ENCODE measurements around the gene C1orf159. TPM values are rescaled to one million over a fixed set of nuclear protein-coding genes. Genes with fewer than 3 reads are reported as not detected.
"Not testable (repeated sequence)": the region's sequence is repeated elsewhere in the genome, so short reads cannot be mapped to it uniquely, and the experiment has no call there.

The C1orf159 gene
- total RNA-seq, 1 experiment from 2014 or later: 19.8 TPM

DNA sequence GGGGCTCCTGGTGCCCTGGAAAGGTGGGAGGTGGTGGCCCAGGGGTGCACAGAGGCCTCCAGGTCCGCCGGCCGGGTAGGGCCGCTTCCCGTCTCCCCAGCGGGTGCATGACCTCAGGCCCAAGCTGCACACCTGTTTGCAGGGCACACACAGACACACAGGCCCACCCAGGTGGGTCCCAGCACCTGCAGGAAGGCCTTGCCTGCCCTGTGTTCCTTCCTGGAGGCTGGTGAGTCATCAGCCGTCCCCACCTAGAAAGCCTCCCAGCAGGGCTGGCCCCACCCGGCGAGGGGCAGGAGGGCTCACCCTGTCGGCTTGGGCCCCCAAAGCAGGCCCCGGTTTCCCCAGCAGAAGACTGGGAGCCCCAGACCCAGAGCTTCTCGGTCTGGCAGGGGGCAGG is 34.2 kb upstream of the C1orf159 start:
- no peak for DNase-seq (ENCODE audit: low read depth)

DNA sequence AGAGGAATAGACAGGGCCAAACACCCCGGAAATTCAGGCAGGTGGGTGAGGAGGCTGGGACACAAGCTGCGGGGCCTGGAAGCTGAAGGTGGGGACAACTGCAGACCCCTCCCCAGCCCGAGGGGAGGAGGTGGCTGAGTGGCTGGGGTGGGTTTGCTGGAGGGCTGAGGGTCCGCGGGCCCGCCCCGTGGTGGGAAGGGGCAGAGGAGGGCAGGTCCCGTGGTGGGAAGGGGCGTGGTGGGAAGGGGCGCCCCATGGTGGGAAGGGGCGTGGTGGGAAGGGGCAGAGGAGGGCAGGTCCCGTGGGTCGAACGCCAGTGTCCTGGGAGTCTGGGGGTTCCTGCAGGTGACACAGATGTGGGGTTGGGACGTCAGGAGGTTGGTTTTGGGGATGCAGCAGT is 33.5 kb upstream of the C1orf159 start:
- DNase-seq (ENCODE audit: low read depth): no peak

DNA sequence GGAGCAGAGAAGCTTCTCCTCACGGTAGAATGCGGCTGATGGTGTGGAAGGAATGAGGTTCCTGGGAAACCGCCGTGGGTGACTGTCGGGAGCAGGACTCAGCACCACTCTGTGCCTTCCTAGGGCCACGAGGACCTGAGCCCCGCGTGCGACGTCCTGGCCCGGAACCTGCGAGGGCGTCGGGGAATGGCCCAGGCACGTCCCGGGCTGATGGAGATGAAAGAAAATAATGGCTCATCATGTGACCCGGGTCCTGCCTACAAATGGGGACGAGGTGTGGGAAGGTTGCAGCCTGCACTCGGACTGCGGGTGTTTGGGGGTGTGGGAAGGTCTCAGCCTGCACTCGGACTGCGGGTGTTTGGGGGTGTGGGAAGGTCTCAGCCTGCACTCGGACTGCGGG is 32.7 kb upstream of the C1orf159 start:
- DNase-seq (ENCODE audit: low read depth): no peak

DNA sequence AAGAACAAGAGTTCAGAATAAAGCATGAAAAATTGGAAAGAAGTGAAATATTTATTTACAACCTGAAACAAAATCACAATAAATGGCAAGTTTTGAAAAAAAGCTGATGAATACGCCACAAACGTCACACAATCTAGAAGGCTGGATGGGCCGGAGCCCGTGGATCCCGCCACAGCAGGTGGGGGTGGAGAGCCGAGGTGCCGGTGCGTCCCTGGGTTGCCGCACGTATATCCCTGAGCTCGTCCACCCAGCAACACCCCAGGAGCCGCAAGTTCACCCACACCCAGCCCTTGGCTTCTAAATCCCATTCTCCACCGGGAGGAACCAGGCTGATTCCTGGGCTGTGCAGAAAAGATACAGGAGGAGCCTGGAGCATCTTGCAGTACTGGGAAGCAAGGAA is 32.2 kb upstream of the C1orf159 start:
- no peak for DNase-seq (ENCODE audit: low read depth)

DNA sequence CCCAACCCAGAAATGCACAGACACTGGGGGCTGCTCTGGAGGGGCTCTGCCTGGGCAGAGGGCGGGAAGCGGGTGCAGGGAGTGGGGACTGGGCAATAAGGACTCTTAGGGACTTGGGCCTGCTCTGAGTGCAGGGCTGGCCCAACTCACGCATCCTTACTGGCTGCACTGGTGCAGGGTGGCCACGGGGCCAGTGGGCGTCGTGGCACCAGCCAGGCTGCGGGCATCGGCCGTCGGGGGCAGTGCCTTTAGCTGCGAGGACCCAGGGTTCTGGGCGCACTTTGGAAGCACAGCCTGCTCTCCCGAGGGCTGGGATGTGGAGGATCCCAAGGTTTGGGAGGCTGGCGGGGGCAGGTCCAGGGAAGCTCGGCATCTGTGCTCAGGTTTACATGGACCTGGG is 30.7 kb upstream of the C1orf159 start:
- no peak for DNase-seq (ENCODE audit: low read depth)

DNA sequence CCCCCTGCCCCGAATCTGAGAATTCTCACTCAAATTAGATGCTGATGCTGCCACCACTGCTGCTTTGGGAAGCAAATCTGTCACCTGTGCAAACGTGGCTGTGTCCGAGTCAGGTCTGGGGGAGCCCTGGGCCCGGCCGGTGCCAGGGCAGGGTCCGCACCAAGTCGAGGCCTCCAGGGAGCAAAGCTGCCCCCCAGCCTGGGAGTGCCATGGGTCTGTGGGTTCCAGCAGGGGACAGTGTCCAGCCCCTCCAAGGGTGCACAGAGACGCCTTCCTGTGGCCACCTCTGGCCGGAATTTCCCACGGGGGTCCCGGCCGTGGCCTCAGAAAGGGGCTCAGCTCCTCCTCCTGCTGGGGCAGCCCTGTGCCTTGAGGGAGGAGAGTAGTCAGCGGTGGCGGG is 30.1 kb upstream of the C1orf159 start:
- no peak for DNase-seq (ENCODE audit: low read depth)

DNA sequence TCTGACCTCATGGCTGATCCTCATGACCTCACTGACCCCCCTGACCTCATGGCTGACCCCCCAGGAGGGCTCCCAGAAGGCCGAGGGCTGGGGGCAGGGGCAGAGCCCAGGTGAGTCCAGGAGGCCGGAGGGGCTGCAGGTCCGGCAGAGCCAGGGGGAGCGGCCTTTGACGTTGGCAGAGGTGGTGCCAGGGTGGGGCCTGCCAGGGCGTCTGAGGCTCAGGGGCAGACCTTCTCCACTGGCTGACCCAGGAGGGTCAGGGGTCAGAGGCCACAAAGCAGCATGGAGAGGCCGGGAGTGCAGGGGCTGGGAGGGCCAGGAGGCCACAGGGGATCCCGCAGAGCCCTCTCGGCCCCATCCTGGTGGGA is 29.6 kb upstream of the C1orf159 start:
- DNase-seq (ENCODE audit: low read depth): no peak

DNA sequence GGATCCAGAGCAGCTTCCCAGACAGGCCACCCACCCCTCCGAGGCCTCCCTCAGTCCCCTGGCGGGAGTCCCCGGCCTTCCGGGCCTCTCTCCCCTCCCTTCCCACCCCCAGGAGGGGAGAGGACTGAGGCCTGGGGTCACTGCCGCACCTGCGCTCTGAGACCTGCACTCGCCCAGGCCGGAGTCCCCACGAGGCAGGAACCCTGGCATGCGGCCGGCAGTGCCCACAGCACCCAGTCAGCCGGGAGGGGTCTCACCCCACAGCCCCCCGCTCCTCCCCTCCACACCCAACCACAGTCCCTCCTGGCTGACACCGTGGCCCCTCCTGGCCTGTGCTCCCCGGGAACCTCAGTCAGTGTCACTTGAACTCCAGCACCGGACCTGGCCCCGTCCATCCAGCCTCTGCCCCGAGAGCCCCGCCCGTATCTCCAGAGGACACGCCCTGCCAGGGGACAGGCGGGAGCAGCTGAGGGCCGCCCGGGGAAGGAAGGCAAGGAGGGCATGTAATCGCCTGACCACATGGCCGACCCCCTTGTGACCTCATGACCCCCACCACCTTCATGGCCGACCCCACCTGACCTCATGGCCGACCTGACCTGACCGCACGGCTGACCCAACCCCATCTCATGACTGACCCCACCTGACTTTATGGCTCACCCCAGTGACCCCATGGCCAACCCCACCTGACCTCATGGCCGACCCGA is 29.1 kb upstream of the C1orf159 start:
- DNase-seq (ENCODE audit: low read depth): no peak

DNA sequence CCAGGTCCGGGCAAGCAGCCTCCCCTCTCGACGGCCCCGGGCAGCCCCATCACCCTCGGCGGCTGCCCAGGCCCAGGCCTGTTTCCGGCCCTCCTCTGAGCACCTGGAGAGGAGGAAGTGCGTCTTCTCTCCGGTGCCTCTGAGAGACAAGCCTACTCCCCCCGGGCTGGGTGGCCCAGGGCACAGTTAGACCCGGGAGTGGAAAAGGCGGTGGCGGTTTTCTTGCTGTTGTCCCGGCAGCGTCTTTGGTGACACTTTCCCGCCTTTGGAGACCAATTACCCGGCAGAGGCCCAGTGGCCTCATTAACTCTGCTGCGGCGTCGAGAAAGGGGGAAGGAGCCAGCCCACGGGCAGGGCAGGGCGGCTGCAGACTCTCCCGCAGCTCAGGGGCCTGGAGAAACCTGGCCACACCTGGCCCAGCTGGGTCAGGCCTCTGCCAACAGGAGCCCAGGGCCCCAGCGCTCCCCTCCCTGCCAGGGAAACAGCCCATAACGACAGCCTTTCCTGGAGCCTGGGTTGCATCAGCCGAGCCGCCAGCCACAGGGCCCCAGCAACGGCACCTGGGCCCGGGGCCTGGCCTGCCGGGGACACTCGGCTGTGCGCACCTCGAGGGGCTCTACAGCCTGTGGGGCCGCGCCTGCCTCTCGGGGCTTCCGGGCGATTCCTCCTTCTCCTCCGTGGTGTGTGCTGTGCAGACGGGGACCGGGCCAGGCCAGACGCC is 28.4 kb upstream of the C1orf159 start:
- no peak for DNase-seq (ENCODE audit: low read depth)

DNA sequence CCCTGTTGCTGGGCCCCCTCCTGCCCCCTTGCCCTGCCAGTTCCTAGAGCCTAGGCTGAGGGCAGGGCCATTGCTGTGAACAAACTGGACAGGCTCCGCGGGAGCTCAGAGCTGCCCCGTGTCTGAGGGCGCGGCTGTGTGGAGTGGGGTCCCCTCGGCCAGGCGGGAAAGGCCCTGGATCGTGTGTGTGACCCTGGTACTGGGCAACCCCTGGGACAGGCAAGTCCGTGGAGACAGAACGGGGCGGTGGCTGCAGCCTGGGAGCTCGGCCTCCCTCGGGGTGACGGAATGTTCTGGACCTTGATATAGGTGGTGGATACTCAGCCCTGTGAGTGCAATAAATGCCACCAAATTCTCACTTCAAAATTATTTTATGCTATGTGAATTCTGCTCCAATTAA is 27.7 kb upstream of the C1orf159 start:
- no peak for DNase-seq (ENCODE audit: low read depth)

DNA sequence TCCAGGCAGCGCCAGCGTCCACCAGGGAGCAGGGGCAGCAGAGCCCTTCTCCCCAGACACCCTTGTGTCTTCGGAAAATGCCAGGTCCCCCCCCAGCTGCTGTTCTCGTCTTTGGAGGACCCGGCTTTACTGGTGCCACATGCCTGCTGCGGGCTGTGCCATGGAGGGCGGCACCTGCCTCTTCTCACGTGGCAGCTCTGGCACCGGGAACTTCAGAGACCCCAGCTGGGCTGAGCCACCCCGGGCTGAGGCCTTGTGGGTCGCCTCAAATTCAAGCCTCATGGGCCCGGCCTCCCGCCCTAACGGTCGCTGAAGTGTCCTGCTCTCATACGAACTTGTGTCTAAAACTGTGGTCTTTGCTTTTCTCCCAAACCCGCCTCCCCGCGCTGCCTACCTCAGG is 27.0 kb upstream of the C1orf159 start:
- DNase-seq (ENCODE audit: low read depth): no peak

DNA sequence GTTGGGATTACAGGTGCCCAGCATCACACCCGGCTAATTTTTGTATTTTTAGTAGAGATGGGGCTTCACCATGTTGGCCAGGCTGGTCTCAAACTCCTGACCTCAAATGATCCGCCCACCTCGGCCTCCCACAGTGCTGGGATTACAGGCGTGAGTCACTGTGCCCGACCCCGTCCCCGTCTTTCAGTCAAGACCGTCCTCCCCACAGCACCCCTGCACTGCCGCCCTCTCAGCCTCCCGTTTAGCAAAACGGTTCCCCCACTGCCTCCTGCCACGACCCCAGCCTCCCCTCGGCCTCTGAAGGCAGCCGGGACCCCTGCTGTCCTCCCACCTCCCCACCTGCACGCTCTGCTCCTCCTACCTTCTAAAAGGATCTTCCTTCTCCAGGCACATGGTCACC is 26.5 kb upstream of the C1orf159 start:
- not testable (repeated sequence) for DNase-seq (ENCODE audit: low read depth)

DNA sequence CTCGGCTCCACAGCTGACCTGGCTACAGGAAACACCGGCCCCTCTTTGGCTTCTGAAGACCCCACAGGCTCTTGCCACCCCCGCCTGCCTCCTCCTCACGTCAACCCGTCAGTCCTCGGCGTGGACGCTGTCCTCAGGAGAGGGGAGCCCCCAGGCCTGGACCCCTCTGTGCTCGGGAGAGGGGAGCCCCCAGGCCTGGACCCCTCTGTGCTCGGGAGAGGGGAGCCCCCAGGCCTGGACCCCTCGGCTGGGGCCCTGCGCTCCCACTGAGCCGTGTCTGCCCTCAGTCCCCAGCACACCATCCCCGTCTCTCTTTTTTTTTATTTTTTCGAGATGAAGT is 26.0 kb upstream of the C1orf159 start:
- no peak for DNase-seq (ENCODE audit: low read depth)

DNA sequence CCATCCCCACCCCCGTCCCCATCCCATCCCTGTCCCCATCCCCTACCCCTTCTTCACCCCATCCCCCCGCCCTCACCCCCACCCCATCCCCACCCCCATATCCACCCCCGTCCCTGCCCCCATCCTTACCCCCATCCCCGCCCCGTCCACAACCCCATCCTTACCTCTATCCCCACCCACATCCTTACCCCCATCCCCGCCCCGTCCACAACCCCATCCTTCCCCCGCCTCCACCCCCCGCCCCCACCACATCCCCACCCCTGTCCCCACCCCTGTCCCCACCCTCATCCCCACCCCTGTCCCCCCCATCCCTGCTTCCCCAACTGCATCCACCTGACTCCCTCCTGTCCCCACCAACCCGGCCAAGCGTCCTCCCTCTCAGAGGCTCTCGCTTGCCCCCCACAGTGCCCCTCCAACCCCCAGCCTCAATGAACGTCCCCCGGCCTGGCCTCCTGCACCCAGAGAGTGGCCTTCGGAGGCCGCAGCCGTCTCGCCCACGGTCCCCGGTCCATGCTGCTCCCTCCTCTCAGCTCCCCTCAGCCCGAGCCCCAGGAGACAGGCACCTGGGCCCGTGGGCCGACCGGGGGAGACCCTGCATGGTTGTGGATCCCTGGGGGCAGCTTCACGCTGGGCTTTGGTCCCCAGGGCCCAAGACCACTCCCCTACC is 25.5 kb upstream of the C1orf159 start:
- no peak for DNase-seq (ENCODE audit: low read depth)

DNA sequence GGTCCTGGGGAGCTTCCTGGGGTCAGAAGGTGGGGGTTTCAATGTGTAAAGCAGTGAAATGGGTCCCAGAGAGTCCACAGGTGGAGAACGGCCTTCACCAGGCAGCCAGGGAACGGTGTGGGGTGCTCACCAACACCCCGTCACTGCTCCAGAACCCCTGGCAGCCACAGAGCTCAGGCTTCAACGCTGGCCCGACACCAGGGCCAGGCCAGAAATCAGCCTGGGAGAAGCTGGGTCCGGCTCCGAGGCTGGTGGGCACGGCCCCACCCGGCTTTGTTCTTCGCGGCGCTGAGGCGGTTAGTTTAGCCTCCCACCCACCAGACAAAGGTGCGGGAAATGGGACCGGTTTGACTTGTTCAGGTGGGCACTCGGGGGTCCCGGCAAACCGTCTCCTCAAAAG is 24.8 kb upstream of the C1orf159 start:
- no peak for DNase-seq (ENCODE audit: low read depth)

DNA sequence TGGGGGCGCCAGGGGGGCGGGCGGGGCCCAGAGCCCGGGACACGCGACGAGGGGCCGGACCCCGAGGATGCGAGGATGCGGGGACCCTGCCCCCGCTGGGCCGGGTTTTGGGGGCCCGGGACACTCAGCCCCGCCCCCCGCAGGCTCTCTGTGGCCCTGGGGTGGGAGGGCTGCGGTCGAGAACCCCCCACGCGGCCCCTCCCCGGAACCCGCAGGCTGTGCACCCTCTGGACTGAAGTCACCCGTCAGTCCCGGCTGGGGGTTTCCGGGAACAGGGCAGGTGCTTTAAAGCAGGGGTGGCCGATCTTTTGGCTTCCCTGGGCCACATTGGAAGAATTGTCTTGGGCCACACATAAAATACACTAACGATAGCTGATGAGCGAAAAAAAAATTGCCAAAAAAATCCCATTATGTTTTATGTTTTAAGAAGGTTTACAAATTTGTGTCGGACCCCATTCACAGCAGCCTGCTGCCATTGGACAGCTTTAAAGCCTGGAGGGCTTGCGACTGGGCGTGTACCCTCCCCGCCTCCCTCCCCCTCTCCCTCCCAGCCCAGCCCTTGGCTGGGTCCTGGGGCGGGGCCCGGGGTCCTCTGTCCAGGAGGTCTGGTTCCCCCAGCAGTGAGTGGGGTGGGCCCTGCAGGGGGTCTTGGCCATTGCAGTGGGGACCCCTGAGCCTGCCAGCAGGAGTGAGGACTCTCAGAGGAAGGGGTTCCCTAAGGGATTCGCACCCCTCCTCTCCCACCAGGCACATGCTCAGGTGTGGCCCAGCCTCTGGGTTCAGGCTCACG is 21.6 kb upstream of the C1orf159 start:
- DNase-seq (ENCODE audit: low read depth): no peak

DNA sequence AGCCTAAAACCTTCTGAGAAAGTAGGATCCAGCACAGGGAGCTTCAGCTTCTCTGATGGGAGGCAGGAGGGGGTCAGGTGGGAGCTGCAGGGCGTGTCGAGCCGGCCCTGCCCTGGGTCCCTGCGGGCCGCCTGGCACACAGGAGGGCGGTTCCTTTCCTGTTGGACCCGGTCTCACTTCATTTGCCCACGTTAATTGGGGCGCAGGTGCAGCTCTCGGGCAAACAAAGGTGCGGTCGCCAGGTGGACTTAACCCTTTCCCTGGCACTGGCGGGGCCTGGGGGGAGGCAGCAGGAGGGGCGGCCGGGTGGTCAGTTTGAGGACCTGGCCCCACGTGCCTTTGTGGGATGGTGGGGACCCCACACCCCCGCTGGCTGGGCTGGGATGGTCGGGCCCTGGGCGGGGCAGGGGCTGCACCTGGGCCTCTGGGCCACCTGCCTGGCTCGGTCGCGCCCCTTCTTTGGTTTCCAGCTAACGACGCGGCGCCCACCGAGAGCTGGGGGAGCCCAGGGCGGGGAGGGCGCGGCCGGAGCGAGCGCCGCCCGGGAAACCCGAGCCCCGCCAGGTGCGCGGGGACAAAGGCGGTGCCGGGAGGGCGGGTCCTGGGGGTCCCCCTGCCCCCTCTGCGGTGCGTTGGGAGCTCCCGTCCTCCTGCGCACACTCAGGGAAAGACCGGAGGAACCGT is 20.8 kb upstream of the C1orf159 start:
- no peak for DNase-seq (ENCODE audit: low read depth)

DNA sequence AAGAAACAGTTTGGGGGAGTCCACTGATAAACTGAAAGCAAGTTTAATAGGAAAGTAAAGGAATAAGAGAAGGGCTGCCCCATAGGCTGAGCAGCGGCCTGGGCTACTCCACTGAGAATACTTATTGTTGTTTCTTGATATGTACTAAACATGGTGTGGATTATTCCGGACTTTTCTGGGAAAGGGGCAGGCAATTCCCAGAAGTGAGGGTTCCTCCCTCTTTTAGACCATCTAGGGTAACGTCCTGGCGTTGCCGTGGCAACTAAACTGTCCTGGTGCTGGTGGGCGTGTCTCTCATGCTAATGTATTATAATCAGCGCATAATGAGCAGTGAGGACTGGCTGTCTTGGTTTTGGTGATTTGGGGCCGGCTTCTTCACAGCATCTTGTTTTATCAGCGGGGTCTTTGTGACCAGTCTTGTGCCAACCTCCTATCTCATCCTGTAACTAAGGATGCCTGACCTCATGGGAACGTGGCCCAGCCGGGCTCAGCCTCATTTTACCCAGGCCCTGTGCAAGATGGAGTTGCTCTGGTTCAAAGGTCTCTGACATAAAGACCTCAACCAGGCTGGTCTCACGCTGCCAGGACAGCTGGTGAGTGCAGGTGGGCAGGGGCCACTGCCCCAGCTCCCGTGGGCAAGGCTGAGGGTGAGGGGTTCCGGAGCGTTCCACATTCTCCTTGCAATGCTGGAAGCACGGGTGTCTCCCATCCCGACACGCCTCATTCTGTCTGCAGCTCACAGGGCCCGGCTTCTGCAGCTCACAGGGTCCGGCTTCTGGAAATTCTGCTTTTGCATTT is 19.6 kb upstream of the C1orf159 start:
- no peak for DNase-seq (ENCODE audit: low read depth)

DNA sequence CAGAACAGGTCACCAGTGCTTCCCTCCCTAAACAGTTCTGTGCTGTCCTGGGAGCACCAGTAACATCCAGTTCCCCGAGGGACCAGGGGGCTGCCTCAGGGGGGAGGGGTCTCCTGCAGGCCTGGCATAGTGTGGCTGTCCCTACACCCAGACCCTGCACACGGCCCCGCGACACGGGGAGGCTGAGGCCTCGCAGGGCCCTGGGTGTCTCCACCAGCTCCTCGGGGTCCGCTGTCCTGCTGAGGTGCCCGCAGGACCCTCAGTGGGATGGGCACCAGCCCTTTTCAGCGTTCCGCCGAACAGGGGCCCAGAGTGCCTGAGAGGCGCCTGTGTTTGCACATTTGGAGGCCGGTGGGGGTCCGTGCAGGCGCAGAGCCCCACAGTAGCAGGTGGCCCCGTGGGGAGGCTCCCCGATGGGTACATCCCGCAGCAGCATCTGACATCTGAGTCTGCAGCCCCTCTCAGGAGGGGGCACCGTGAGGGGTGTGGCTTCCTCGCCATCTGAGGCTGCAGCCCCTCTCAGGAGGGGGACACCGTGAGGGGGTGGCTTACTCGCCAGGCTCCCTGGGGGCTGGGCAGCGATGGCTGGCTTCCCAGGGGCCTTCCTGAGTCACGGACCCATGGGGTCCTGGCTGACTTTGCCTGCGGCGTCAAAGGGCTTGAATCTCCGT is 18.5 kb upstream of the C1orf159 start:
- no peak for DNase-seq (ENCODE audit: low read depth)
